Measurements from ENCODE around the gene C21orf58. TPM values are rescaled to one million over a fixed set of nuclear protein-coding genes. Genes with fewer than 3 reads are reported as not detected.

C21orf58 gene
- total RNA-seq, 3 donors from 2014 or later = 0.96 to 2.9 (median 2.6) TPM

- no peak for TF ChIP-seq POLR2AphosphoS5 (IDR thresholded peaks at IDR 0.05)
- no peak for TF ChIP-seq CTCF (IDR thresholded peaks at IDR 0.05)
- TF ChIP-seq POLR2A (IDR thresholded peaks at IDR 0.05) = no peak
- no peaks in the 10 kb centered on the region for H3K27me3 ChIP-seq
- peaks cover 4% of the 10 kb centered on the region for H3K36me3 ChIP-seq
- intact Hi-C loops (cut with DNase I; ENCODE audit: low total_unique reads) = no loop called here
- no peaks in the 10 kb centered on the region for H3K9me3 ChIP-seq
- H3K4me1 ChIP-seq = no peaks in the 10 kb centered on the region
- H3K4me3 ChIP-seq = no peak overlapping the region
- no peak for DNase-seq (ENCODE audit: low spot score in 2 of 2)
- H3K27ac ChIP-seq = no peak overlapping the region
These were observed 39.3 kb upstream of the C21orf58 start for GRCh38 chr21:46362946-46363345.

GRCh38 chr21:46361935-46362334 lies 38.3 kb upstream of the C21orf58 start:
- Histone ChIP-seq H3K4me3 (no peak overlapping the region), H3K36me3 (peaks cover 9% of the 10 kb centered on the region), H3K4me1 (no peaks in the 10 kb centered on the region), H3K9me3 (no peaks in the 10 kb centered on the region), H3K27ac (no peak overlapping the region), H3K27me3 (no peaks in the 10 kb centered on the region)
- DNase-seq (ENCODE audit: low spot score in 2 of 2) = no peak
- intact Hi-C loops (cut with DNase I; ENCODE audit: low total_unique reads) = no loop called here
- TF ChIP-seq CTCF (IDR thresholded peaks at IDR 0.05) (no peak), POLR2AphosphoS5 (IDR thresholded peaks at IDR 0.05) (no peak), POLR2A (IDR thresholded peaks at IDR 0.05) (no peak)

GRCh38 chr21:46361176-46361575 lies 37.5 kb upstream of the C21orf58 start:
- no peaks in the 10 kb centered on the region for H3K9me3 ChIP-seq
- peaks cover 16% of the 10 kb centered on the region for H3K36me3 ChIP-seq
- H3K4me3 ChIP-seq = no peak overlapping the region
- no peaks in the 10 kb centered on the region for H3K4me1 ChIP-seq
- H3K27ac ChIP-seq = no peak overlapping the region
- no peaks in the 10 kb centered on the region for H3K27me3 ChIP-seq
- no peak for TF ChIP-seq POLR2AphosphoS5 (IDR thresholded peaks at IDR 0.05)
- no peak for TF ChIP-seq POLR2A (IDR thresholded peaks at IDR 0.05)
- TF ChIP-seq CTCF (IDR thresholded peaks at IDR 0.05) = no peak
- intact Hi-C loops (cut with DNase I; ENCODE audit: low total_unique reads) = no loop called here
- no peak for DNase-seq (ENCODE audit: low spot score in 2 of 2)

- Histone ChIP-seq H3K9me3 (no peaks in the 10 kb centered on the region), H3K27me3 (no peaks in the 10 kb centered on the region), H3K36me3 (peaks cover 18% of the 10 kb centered on the region), H3K4me1 (no peaks in the 10 kb centered on the region), H3K27ac (no peak overlapping the region), H3K4me3 (no peak overlapping the region)
- no peak for DNase-seq (ENCODE audit: low spot score in 2 of 2)
- intact Hi-C loops (cut with DNase I; ENCODE audit: low total_unique reads) = no loop called here
- TF ChIP-seq CTCF (IDR thresholded peaks at IDR 0.05) = no peak
- TF ChIP-seq POLR2A (IDR thresholded peaks at IDR 0.05) = no peak
- TF ChIP-seq POLR2AphosphoS5 (IDR thresholded peaks at IDR 0.05) = no peak
These were observed 34.2 kb upstream of the C21orf58 start for GRCh38 chr21:46357684-46358425.

- intact Hi-C loops (cut with DNase I; ENCODE audit: low total_unique reads) = no loop called here
- TF ChIP-seq POLR2AphosphoS5 (IDR thresholded peaks at IDR 0.05) (no peak), CTCF (IDR thresholded peaks at IDR 0.05) (no peak), POLR2A (IDR thresholded peaks at IDR 0.05) (no peak)
- Histone ChIP-seq H3K27ac (no peak overlapping the region), H3K4me1 (no peaks in the 10 kb centered on the region), H3K4me3 (no peak overlapping the region), H3K9me3 (no peaks in the 10 kb centered on the region), H3K27me3 (no peaks in the 10 kb centered on the region), H3K36me3 (peaks cover 18% of the 10 kb centered on the region)
- DNase-seq (ENCODE audit: low spot score in 2 of 2) = no peak
These were observed 33.6 kb upstream of the C21orf58 start for GRCh38 chr21:46357335-46357604.

Measured in breast epithelium (tissue), 4 donors.